DND-41 (cell line): ENCODE data around the gene DLG2.

Source experiments
- EZH2 ChIP-seq: IDR thresholded peaks from 3 replicates; pipeline ENCODE4 v1.6.1; 2012; ENCODE audit warnings: borderline replicate concordance, low read depth, mild to moderate bottlenecking, moderate library complexity, low read length, inconsistent platforms; ENCODE audit not compliant: severe bottlenecking
- TF ChIP-seq, protein P1 (sequence below): IDR thresholded peaks from 2 replicates; pipeline ENCODE4 v1.5.1; 2012; ENCODE audit warnings: borderline replicate concordance, low read length, moderate library complexity, mild to moderate bottlenecking; ENCODE audit not compliant: poor library complexity, severe bottlenecking; ENCODE audit errors: extremely low read depth

DNA sequence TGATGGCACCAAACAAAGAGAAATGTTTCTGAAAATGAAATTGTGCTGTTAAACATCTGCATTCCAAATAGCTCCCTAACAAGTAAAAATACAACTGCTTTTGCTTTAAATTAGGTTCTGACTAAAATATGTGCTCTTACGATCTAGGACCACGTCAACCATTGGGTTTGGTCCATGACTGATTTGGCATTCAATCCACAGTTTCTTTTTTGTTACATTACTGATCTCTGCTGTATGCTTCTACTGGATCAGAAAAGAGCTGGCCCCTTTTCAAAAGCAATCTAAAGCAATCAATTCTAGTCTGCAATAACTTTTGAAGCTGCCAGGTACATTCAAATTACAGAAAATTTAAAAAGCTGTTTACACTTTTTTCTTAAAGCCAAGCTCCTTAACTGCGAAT lies 1293.9 kb downstream of the DLG2 start:
- TF ChIP-seq, protein P1, sequence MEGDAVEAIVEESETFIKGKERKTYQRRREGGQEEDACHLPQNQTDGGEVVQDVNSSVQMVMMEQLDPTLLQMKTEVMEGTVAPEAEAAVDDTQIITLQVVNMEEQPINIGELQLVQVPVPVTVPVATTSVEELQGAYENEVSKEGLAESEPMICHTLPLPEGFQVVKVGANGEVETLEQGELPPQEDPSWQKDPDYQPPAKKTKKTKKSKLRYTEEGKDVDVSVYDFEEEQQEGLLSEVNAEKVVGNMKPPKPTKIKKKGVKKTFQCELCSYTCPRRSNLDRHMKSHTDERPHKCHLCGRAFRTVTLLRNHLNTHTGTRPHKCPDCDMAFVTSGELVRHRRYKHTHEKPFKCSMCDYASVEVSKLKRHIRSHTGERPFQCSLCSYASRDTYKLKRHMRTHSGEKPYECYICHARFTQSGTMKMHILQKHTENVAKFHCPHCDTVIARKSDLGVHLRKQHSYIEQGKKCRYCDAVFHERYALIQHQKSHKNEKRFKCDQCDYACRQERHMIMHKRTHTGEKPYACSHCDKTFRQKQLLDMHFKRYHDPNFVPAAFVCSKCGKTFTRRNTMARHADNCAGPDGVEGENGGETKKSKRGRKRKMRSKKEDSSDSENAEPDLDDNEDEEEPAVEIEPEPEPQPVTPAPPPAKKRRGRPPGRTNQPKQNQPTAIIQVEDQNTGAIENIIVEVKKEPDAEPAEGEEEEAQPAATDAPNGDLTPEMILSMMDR, result no peak
- no peak for TF ChIP-seq EZH2
